Measurements from ENCODE around the gene CLDN5. TPM values are rescaled to one million over a fixed set of nuclear protein-coding genes. Genes with fewer than 3 reads are reported as not detected.
A peak's percentile ranks its signal among the peaks of the same experiment; 100 is the strongest.

CLDN5 gene
- total and polyA plus RNA-seq, 11 donors, result 16.8 to 79.0 (median 38.1) TPM

DNA sequence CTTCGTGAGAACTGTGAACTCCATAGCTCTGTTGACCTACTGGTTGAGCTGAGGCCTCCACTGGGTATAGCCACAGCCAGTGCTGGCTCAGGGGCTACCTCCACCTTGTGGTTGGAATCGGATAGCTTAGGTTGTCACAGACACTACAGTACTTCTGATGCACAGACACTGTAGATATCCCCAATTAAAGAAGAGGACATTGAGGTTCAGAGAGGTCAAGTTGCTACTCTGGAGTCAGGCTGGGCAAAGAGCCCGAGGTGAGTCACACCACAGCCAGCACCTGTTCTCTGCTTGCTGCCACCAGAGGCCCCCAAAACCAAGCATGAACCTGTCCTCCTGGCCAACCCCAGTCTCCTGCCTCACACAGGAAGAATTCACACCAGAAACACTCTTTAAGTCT lies 50.6 kb downstream of the CLDN5 start:
- peaks cover 6 to 24% (median 16%) of the 10 kb centered on the region in 12 donors for H3K4me1 ChIP-seq
- H3K27ac ChIP-seq, result no peak overlapping the region
- no peaks in the 10 kb centered on the region for H3K27me3 ChIP-seq
- no peak overlapping the region for H3K4me3 ChIP-seq
- WGBS, 4 donors, result 51 to 74% (median 65%) methylated on average over 2 to 3 of the region's 3 CpGs
- TF ChIP-seq, protein P1, sequence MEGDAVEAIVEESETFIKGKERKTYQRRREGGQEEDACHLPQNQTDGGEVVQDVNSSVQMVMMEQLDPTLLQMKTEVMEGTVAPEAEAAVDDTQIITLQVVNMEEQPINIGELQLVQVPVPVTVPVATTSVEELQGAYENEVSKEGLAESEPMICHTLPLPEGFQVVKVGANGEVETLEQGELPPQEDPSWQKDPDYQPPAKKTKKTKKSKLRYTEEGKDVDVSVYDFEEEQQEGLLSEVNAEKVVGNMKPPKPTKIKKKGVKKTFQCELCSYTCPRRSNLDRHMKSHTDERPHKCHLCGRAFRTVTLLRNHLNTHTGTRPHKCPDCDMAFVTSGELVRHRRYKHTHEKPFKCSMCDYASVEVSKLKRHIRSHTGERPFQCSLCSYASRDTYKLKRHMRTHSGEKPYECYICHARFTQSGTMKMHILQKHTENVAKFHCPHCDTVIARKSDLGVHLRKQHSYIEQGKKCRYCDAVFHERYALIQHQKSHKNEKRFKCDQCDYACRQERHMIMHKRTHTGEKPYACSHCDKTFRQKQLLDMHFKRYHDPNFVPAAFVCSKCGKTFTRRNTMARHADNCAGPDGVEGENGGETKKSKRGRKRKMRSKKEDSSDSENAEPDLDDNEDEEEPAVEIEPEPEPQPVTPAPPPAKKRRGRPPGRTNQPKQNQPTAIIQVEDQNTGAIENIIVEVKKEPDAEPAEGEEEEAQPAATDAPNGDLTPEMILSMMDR (IDR thresholded peaks at IDR 0.05), result peak in 1 of 12 donors; percentile 9
- TF ChIP-seq POLR2A (IDR thresholded peaks at IDR 0.05), result no peak
- intact Hi-C loops (cut with DNase I), result loop anchor here in 5 of 10 donors (5.0 to 10.0 kb wide), 4 partner anchors 36 to 519 kb away; partner anchors contain the start of genes CLTCL1 (in 4 of the 5) and ESS2 (in 1 of the 5)
- DNase-seq (no peak), ATAC-seq (no peak)
- peaks cover 0 to 78% (median 69%) of the 10 kb centered on the region in 9 donors for H3K36me3 ChIP-seq
- H3K9me3 ChIP-seq, result no peaks in the 10 kb centered on the region

Other genes with a start within 250 kb of the CLDN5 start
- gene CLTCL1, start 232.7 kb downstream of the CLDN5 start, total RNA-seq, result 10 to 100 TPM in 7 of 9 donors, 1 to 10 TPM in 2; 7.6 to 20.9 (median 10.4) TPM
- 1 to 10 TPM; 4.6 to 9.3 TPM for gene CLTCL1, start 232.7 kb downstream of the CLDN5 start, polyA plus RNA-seq
- 10 to 100 TPM; 13.0 to 25.4 (median 17.3) TPM for gene HIRA, start 92.7 kb downstream of the CLDN5 start, total RNA-seq
- gene HIRA, start 92.7 kb downstream of the CLDN5 start, polyA plus RNA-seq, result 10 to 100 TPM in 1 of 2 donors, 1 to 10 TPM in 1; 3.7 to 17.8 TPM
- 10 to 100 TPM; 39.9 to 62.7 (median 54.2) TPM for gene MRPL40, start 91.9 kb downstream of the CLDN5 start, total RNA-seq
- gene MRPL40, start 91.9 kb downstream of the CLDN5 start, polyA plus RNA-seq, result 100 to 1,000 TPM in 1 of 2 donors, 10 to 100 TPM in 1; 42.1 to 119 TPM
- gene C22orf39, start 76.7 kb downstream of the CLDN5 start, total RNA-seq, result 100 to 1,000 TPM in 2 of 9 donors, 10 to 100 TPM in 7; 39.1 to 115 (median 64.5) TPM
- gene C22orf39, start 76.7 kb downstream of the CLDN5 start, polyA plus RNA-seq, result 10 to 100 TPM; 43.2 to 48.7 TPM
- 10 to 100 TPM; 28.7 to 51.6 (median 40.3) TPM for gene UFD1, start 45.2 kb downstream of the CLDN5 start, total RNA-seq
- gene UFD1, start 45.2 kb downstream of the CLDN5 start, polyA plus RNA-seq, result 10 to 100 TPM; 50.3 to 80.5 TPM
- 1 to 10 TPM in 1 of 9 donors, under 1 TPM in 4, not detected in 4; 0.16 to 3.1 (median 0.32) TPM for gene CDC45, start 44.5 kb downstream of the CLDN5 start, total RNA-seq
- gene CDC45, start 44.5 kb downstream of the CLDN5 start, polyA plus RNA-seq, result under 1 TPM; 0.15 to 0.33 TPM
- gene SEPTIN5, start 190.1 kb upstream of the CLDN5 start, total RNA-seq, result 100 to 1,000 TPM in 7 of 9 donors, 10 to 100 TPM in 2; 88.3 to 272 (median 156) TPM
- gene SEPTIN5, start 190.1 kb upstream of the CLDN5 start, polyA plus RNA-seq, result 100 to 1,000 TPM in 1 of 2 donors, 10 to 100 TPM in 1; 75.7 to 127 TPM
- gene GP1BB, start 199.1 kb upstream of the CLDN5 start, total RNA-seq, result 10 to 100 TPM in 3 of 9 donors, 1 to 10 TPM in 3, not detected in 3; 1.4 to 52.2 (median 10.7) TPM
- 10 to 100 TPM in 1 of 2 donors, 1 to 10 TPM in 1; 6.5 to 30.4 TPM for gene GP1BB, start 199.1 kb upstream of the CLDN5 start, polyA plus RNA-seq
- gene TBX1, start 236.4 kb upstream of the CLDN5 start, total RNA-seq, result 1 to 10 TPM in 4 of 9 donors, under 1 TPM in 4, not detected in 1; 0.28 to 3.1 (median 1.2) TPM
- gene TBX1, start 236.4 kb upstream of the CLDN5 start, polyA plus RNA-seq, result under 1 TPM; 0.11 to 0.95 TPM

All from heart left ventricle (tissue), 16 donors.